GM21360 (cell line): ENCODE data around the gene CLIC3.

Source experiments
- ATAC-seq: cut with Tn5 transposase; IDR thresholded peaks from one replicate; pipeline ENCODE4 v1.9.1; 2021; ENCODE audit warnings: mild to moderate bottlenecking, moderate library complexity; ENCODE audit not compliant: unreplicated experiment

Gene CLIC3

GRCh38 chr9:136965771-136966484, 30.4 kb downstream of the CLIC3 start:
- ATAC-seq = no peak

- no peak for ATAC-seq
These were observed 31.4 kb downstream of the CLIC3 start for GRCh38 chr9:136964833-136965422.

- ATAC-seq = no peak
These were observed 32.1 kb downstream of the CLIC3 start for GRCh38 chr9:136964171-136964689.

GRCh38 chr9:136963751-136964150, 32.6 kb downstream of the CLIC3 start:
- no peak for ATAC-seq

GRCh38 chr9:136963341-136963740, 33.0 kb downstream of the CLIC3 start:
- no peak for ATAC-seq

GRCh38 chr9:136962701-136963248, 33.6 kb downstream of the CLIC3 start:
- no peak for ATAC-seq

- no peak for ATAC-seq
These were observed 34.2 kb downstream of the CLIC3 start for GRCh38 chr9:136962163-136962562.

GRCh38 chr9:136961279-136962065, 34.9 kb downstream of the CLIC3 start:
- no peak for ATAC-seq

GRCh38 chr9:136960938-136961275, 35.5 kb downstream of the CLIC3 start:
- no peak for ATAC-seq

GRCh38 chr9:136960212-136960937, 36.0 kb downstream of the CLIC3 start:
- ATAC-seq = no peak

- no peak for ATAC-seq
These were observed 37.2 kb downstream of the CLIC3 start for GRCh38 chr9:136958898-136959850.

GRCh38 chr9:136958473-136958872, 37.9 kb downstream of the CLIC3 start:
- ATAC-seq = no peak

- no peak for ATAC-seq
These were observed 38.5 kb downstream of the CLIC3 start for GRCh38 chr9:136957901-136958300.

GRCh38 chr9:136957461-136957860, 38.9 kb downstream of the CLIC3 start:
- no peak for ATAC-seq

- no peak for ATAC-seq
These were observed 39.8 kb downstream of the CLIC3 start for GRCh38 chr9:136956604-136957003.

GRCh38 chr9:136955943-136956335, 40.4 kb downstream of the CLIC3 start:
- no peak for ATAC-seq

GRCh38 chr9:136955202-136955942, 41.0 kb downstream of the CLIC3 start:
- ATAC-seq = no peak

- no peak for ATAC-seq
These were observed 41.9 kb downstream of the CLIC3 start for GRCh38 chr9:136954270-136955083.
